HUDEP-2 (cell line): Measurements from ENCODE around the gene CD101.

ENCODE experiments used
- DNase-seq, 76 experiments: peaks; one replicate each; lab custom pipeline; 2025; ENCODE audit not compliant: unreplicated experiment in 76 of 76; lab: John Stamatoyannopoulos, UW

Gene CD101

DNA sequence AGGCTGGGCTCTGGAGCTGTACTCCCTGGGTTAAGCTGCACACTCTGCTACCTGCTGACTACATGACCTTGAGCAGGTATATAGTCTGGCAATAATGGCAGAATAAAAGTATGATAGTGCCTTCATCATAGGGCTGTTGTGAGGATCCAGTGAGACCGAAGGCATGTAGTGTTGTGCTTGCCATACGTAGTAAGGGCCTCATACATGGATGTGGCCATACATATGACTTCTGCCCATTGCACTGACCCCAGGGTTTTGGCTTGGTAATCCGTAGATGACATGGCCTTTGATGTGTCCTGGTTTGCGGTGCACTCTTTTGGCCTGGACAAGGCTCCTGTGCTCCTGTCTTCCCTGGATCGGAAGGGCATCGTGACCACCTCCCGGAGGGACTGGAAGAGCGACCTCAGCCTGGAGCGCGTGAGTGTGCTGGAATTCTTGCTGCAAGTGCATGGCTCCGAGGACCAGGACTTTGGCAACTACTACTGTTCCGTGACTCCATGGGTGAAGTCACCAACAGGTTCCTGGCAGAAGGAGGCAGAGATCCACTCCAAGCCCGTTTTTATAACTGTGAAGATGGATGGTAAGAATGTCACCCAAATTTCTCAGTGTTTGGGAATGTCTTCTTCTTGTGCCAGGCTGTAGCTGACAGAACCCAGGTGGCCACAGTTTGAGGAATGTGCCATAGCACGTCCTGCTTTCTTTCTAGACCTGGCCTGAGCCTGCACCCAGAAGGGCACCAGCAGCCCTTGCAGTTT is 17.0 kb upstream of the CD101 start:
- no peak for DNase-seq

DNA sequence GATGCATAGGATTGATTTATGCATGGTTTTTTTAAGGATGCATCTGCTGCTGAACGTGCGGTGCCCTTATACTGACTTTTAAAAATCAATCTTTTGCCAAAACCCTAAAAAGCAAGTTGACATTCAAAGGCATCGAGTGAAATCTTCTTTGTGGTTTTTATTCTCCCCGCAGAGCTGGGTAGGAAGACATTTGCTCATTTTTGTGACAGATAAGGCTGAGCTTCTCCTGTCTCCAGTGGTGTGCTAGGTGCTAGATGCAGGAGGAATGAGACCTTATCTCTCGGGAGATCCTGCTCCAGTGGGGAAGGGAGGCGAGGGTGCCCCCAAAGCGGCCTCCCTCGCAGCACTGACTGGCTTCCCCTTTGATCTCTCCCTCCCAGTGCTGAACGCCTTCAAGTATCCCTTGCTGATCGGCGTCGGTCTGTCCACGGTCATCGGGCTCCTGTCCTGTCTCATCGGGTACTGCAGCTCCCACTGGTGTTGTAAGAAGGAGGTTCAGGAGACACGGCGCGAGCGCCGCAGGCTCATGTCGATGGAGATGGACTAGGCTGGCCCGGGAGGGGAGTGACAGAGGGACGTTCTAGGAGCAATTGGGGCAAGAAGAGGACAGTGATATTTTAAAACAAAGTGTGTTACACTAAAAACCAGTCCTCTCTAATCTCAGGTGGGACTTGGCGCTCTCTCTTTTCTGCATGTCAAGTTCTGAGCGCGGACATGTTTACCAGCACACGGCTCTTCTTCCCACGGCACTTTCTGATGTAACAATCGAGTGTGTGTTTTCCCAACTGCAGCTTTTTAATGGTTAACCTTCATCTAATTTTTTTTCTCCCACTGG is 14.9 kb upstream of the CD101 start:
- no peak for DNase-seq

DNA sequence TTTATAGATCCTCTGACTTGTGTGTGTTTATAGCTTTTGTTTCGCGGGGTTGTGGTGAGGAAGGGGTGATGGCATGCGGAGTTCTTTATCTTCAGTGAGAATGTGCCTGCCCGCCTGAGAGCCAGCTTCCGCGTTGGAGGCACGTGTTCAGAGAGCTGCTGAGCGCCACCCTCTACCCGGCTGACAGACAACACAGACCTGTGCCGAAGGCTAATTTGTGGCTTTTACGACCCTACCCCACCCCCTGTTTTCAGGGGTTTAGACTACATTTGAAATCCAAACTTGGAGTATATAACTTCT is 14.4 kb upstream of the CD101 start:
- peak in 3 of 76 experiments; percentile 6 to 8 (median 7) for DNase-seq

DNA sequence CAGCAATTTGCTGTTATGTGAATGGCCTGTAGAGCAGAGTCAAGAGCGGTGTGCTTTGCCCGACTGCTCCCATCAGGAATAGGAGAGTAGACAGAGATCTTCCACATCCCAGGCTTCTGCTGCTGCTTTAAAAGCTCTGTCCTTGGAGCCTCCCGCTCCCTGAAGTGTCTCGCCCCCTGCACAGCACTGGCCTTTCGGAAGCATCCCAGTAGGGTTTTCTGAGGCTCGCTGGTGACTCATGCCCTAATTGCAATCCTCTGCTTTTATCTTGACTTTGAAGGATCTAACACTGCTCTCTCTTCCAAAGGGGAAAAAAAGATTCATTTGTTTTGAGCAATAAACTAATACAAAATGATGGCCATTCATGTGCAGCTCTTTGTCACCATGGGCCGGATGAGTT is 13.3 kb upstream of the CD101 start:
- DNase-seq: no peak

DNA sequence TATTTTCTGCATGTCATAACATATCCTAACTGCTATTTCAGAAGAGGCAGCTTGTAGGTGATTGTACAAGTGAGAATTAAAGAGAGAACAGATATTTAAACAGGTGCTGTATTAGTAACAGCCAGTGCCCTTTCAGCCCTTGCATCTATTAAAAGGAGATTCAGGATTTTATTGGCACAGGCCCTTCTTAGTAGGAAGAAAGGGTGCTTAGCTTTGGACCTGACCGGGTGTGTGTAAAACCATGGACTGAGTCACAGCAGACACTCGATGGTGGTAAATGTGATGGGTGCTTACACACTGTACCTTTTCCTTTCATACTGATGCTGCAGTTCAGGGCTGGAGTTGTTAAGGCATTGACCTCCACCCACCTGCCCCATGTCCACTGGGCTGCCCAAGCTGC is 12.7 kb upstream of the CD101 start:
- no peak for DNase-seq

DNA sequence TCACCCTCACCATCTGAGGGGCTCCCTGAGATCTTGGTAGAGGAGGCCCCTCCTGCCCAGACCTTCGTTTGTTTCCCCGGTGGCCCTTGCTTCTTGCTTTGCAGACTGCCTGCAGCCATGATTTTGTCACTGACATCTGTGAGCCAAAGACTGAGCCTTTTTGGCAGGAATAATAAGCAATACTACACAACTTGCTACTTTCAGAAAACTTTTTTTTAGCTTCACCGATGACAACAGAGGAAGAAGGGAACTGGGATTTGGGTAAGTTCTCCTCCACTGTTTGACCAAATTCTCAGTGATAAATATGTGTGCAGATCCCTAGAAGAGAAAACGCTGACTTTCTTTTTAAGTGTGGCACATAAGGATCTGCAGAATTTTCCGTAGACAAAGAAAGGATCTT is 11.7 kb upstream of the CD101 start:
- no peak for DNase-seq

DNA sequence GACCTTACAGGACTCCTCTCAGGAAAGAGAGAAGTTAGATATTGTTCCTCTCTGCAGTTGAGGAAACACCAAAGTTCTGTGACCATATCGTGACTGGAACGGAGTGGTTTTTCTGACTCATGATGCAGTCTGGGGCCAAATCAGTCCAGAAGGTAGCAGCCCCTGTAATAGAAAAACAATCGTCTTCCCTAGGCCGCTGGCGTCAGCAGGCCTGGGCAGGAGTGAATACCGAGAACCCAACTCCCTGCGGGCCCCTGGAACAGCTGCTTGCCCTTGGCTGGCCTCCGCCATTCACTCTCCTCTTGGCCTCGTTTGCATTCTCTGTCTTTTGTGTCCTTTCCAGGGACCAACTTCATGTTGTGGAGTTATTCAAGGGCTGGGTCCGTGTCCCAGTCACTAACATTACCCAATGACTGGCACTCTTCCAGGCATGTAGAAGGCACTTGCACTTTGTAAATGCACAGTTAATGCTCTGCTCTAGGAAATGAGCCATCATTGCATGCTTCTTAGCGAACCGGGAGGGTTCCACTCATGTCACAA is 10.9 kb upstream of the CD101 start:
- no peak for DNase-seq

DNA sequence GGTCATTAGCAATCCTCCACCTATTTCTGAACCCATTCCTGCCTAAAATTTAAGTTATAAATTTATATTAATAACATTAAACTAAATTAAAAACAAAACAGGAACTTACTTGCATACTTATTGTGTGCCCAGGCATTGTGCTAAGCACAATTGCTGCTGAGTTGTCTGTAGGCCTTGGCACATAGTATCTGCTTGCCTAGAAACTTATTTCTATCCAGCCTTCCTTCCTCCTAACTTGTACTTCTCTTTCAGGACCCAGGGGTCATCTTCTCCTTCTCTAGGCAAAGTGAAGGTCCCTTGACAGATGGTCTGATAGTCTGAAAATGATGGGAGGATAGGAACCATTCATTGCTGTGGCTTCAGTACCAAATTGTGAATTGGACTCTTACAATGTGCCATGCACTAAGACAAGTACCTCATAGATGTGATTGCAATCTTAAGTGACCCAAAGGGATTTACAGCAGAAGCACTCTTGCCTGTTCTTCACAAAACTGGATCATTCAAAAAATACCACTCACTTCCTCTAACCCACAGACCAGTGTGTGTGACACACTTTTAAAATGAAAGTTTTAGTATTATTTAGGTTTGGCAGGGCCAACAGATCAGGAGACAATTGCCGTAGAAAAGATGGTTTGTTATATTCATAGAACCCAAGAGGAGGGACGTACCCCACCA is 10.3 kb upstream of the CD101 start:
- no peak for DNase-seq

DNA sequence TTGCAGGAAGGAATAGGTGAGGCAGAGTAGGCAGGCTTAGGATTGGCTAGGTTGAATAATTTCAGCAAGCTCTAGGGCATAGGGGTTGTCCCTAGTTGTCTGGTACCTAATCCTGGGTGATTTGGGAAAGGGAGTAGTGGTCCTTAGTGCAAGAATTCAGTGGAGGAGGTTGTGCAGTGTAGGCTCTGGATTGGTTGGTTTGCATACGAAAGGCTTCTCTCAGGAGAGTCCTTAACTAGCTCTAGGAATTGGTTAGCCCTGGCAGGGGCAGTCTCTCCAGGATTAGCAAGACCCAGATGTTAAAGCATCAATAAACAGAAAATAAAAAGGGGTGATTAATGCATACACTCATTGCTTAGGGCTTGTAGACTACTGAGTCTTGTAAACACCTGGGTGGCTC is 9.6 kb upstream of the CD101 start:
- no peak for DNase-seq

DNA sequence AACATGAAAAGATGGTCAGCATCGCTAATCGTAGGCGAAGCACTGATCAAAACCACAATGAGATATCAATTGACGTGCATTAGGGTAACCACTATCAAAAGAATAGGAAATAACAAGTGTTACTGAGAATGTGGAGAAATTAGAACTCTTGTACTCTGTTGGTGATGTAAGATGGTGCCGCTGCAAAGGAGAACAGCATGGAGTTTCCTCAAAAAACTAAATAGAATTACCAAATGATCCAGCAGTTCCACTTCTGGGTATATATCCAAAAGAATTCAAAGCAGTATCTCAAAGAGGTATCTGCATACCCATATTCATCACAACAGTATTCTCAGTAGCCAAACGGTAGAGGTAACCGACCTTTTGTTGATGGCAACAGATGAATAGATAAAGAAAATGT is 8.3 kb upstream of the CD101 start:
- no peak for DNase-seq

DNA sequence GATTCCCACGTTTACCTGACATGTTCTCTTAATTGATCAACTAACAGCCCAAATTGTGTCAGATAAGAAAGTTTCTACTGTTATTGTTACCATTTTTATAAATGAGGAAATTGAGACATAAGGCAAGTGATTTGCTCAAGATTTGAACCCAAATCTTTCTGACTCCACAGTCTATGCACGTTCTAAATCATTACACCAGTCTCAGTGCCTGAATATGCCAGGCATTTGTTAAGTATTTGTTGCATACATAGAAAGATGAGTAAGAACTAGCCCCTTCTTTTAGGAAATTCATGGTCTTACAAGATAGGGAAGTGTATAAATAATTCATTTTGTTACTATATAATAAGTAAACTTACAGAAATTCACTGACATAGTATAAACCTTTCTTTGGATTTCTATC is 7.1 kb upstream of the CD101 start:
- DNase-seq: no peak

DNA sequence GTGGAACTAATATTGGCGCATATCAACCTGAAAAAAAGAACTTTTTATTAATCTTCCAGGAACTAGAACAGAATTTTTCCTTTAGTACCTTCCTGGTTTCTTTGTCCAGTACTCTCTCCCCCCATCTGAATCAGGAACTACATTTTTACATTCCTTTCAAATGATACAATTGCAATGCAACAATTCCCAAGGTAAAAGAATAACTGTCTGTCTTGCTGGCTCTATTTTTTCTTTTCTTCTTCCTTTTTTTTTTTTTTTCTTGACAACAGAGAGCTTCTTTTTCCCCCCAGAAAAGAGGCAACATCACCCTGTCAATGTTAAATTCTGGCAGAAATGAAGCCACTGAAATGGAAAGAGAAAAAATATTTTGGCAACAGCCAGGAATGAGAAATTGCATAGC is 4.5 kb upstream of the CD101 start:
- DNase-seq: no peak

DNA sequence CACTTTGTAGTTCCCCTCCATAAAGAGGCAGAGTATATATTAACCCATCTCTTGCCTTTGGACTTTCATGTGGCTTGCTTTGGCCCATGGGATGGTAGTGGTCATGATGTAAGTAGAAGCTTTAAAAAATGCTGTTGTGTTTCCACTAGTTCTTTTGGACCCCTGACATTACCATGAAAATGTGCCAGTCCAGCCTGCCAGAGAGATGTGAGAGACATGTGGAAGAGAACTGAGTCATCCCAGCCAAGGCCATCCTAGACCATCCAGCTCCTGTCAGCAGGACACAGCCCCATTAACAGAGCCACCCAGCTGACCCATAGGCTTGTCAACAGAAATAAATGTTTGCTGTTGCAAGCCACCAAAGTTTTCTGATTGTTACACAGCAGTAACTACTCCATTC is 3.9 kb upstream of the CD101 start:
- DNase-seq: no peak

DNA sequence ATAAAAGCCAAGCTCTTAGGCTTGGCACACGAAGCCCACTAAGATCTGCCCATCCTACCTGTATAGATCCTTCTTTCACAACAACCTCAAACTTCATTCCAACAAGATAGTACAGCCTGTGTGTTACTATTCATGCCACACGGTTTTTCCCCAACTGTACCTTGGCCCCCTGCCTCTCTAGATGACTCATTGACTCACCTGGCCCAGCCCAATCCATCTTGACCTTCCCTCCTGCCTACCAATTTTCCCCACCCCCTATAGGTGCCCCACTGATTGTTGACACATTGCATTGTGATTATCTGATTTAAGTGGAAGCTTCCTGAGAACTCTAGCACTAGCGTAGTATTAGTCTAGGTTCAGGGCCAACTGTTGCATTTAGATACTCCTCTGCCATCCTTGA is 2.0 kb upstream of the CD101 start:
- DNase-seq: no peak

DNA sequence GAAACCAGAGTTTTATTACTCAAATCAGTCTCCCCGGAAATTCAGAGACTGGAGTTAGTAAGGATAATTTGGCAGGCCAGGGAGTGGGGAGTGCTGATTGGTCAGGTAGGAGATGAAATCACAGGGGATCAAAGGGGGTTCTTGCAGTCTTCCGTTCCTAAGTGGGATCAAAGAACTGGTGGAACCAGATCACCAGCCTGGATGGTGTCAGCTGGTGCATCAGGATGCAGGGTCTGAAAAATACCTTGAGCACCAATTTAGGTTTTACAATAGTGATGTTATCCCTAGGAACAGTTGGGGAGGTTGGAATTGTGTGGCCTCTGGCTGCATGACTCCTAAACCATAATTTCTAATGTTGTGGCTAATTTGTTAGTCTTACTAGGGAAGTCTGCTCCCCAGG is 1.4 kb upstream of the CD101 start:
- DNase-seq: no peak

DNA sequence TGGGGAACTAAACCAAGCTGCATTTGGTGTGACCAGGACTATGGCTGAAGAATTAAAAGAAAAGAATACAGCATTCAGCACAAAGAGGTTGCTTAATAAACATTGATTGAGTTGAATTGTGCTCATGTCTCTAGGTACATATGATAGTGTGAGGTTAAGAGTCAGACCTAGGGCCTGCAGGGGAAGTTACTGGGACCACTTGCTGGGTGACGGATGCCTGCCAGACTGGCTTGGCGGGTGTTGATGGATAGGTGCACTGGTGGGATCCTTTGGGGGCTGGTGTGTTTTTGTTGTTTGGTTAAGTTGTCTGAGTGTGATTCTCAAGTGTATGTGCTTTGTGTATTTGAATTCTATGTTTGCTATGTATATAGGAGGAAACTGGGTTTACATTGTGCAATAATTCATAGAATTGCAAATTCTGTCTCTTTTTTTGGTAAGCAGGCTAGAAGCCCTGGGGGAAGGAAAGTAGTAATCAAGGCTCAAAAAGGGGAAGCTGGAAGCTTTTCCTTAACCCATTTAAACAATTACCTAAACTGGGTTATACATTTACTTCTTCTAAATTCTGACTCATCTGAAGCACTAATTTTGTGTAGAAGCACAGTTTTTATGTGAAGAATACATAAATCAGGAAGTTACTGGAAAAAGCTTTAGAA is 1.8 kb downstream of the CD101 start:
- no peak for DNase-seq

DNA sequence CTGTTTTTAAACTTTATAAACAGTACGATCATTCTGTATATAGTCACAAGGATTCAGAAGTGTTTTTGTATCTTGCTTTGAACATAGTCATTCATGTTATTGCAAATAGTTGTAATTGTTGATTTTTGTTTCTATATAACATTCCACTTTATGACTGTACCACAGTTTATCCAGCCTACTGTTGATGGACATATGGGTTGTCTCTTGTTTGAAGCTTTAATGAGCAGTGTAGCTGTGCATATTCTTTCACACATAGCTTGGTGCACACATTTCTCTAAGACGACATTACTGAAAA is 6.1 kb downstream of the CD101 start:
- no peak for DNase-seq

DNA sequence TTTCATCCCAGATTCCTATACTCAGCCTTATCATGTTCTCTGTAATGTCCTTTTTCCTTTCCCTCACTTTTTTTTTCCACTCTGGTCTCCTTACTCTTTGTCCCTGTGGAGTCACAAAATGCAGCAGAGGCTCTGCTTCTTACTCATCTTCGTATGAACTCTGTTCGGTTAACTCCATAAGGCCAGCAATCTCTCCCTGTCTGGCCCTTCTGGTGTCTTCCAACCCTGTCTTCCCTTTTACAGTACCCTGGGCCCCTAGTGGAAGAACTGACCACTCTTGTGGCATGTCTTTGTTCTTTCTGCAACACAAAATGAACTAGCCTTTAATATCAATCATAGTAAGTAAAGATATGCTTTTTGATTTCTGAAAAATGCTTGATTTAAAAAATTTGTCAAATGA is 7.1 kb downstream of the CD101 start:
- no peak for DNase-seq

DNA sequence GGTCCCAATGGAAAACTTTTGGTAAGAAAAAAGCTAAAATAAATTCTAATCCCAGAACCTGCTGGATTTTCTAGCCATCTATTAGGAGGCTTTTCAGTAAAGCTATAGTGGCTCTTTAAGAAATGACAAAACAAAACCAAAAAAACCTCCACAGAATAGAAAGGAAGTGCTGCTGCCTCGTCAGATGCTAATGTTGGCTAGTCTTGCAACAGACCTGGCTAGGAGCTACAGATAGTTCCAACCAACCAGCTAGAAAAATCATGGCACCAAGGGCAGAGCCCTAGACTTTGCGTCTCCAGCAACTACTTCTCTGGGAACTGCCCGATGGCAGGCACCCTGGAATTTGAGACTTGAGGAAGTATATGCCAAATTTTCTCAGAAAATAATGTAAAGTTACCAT is 7.6 kb downstream of the CD101 start:
- no peak for DNase-seq

DNA sequence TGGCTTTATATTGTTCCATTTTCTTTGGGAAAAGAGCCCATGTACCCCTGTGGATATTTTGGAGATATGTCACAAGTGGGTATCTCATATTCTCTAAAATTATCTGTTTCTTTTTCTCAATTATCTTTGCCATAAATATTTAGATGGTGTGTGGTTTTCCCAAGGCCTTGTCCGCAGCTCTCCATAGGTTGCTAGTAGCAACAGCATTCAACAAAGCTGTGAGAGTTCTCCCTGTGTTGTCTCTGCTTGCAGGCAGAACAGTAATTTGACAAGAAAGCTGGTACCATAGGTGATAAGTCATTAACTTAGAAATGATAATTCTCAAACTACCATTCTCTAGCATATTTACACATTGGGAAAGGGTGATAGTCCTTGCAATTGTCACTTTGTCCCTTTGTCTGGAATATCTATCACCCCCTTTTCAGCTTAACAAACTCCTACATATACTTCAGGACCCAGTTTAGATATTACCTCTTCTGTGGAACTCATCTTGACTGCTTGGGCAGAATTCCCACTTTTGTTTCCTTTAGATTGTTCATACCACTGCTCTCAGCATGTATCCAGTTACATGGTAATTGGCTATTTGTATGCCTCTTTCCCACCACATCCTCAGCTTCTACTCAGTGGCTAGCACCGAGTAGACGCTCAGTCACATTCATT is 8.9 kb downstream of the CD101 start:
- no peak for DNase-seq

DNA sequence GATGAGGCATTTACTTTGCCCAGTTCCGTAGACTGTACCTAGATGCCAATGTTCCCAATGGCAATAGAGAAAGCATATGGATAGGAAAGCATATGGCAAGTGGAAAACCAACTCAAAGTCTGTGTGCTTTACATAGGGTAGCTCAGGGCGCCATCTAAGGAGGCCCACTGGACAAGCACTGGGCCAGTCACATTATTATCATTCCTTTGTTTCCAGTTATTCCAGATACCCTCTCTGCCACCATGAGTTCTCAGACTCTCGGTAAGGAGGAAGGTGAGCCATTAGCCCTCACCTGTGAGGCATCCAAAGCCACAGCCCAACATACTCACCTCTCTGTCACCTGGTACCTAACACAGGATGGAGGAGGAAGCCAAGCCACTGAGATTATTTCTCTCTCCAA is 9.8 kb downstream of the CD101 start:
- no peak for DNase-seq
